Smooth muscle cell (in vitro differentiated cells): Measurements from ENCODE around the gene SAP30BP. TPM values are rescaled to one million over a fixed set of nuclear protein-coding genes. Genes with fewer than 3 reads are reported as not detected.

Experiments used
- DNase-seq: peaks from one replicate; lab custom pipeline; 2025; ENCODE audit not compliant: unreplicated experiment; lab: John Stamatoyannopoulos, UW
- H2AFZ ChIP-seq: fragments of 200-600 bp; sonication (generic); 2 replicates; pipeline ENCODE4 v1.6.0; 2016; ENCODE audit warnings: antibody characterized with exemption, low read depth, mild to moderate bottlenecking
- H3F3A ChIP-seq: fragments of 200-600 bp; sonication (generic); 2 replicates; pipeline ENCODE4 v1.6.0; 2017; ENCODE audit warnings: antibody characterized with exemption, low read depth
- H3K27ac ChIP-seq: fragments of 200-600 bp; sonication (generic); 2 replicates; pipeline ENCODE4 v1.5.1; 2016; ENCODE audit warnings: low read depth, mild to moderate bottlenecking
- H3K27me3 ChIP-seq: fragments of 200-600 bp; sonication (generic); 2 replicates; pipeline ENCODE4 v1.6.1; 2016; ENCODE audit warnings: low read depth, mild to moderate bottlenecking
- H3K36me3 ChIP-seq: fragments of 200-600 bp; sonication (generic); 2 replicates; pipeline ENCODE4 v1.5.1; 2016; ENCODE audit warnings: low read depth
- H3K4me1 ChIP-seq: fragments of 200-600 bp; sonication (generic); 2 replicates; pipeline ENCODE4 v1.5.1; 2016; ENCODE audit warnings: low read depth
- H3K4me2 ChIP-seq: fragments of 200-600 bp; sonication (generic); 2 replicates; pipeline ENCODE4 v1.6.0; 2016; ENCODE audit warnings: mild to moderate bottlenecking
- H3K4me3 ChIP-seq: fragments of 200-600 bp; sonication (generic); 2 replicates; pipeline ENCODE4 v1.5.1; 2016; ENCODE audit warnings: mild to moderate bottlenecking
- H3K79me2 ChIP-seq: fragments of 200-600 bp; sonication (generic); 2 replicates; pipeline ENCODE4 v1.6.0; 2016; ENCODE audit warnings: low read depth, mild to moderate bottlenecking
- H3K9ac ChIP-seq: fragments of 200-600 bp; sonication (generic); 2 replicates; pipeline ENCODE4 v1.6.0; 2016; ENCODE audit warnings: low read depth
- H3K9me3 ChIP-seq: fragments of 200-600 bp; sonication (generic); replicated peaks from 2 replicates; pipeline ENCODE4 v1.5.1; 2016; ENCODE audit warnings: low read depth
- H4K20me1 ChIP-seq: fragments of 200-600 bp; sonication (generic); 2 replicates; pipeline ENCODE4 v1.6.0; 2016; ENCODE audit warnings: low read depth
- CTCF ChIP-seq: fragments of 200-600 bp; sonication (generic); IDR thresholded peaks from 2 replicates; pipeline ENCODE4 v1.5.1; 2017; ENCODE audit warnings: borderline replicate concordance, mild to moderate bottlenecking, antibody characterized with exemption; ENCODE audit not compliant: insufficient read depth, poor library complexity, severe bottlenecking
- WGBS: methylation state at CpG from one replicate; pipeline ENCODE4 v1.1.7; 2016; ENCODE audit warnings: low lambda C conversion rate; 5-methylcytosine and 5-hydroxymethylcytosine counted together
- polyA plus RNA-seq: library from polyadenylated mRNA; unstranded; fragments of >200 nt; fragmentation: Nextera tagmentation; extraction: Ambion mirVana; gene quantifications from 2 replicates; pipeline ENCODE4 v1.2.1, GENCODE V29; 2016
- total RNA-seq: library from RNA; depleted of rRNA; stranded (reverse); fragments of >200 nt; gene quantifications from 2 replicates; pipeline ENCODE4 v1.2.3, GENCODE V29; 2014

The SAP30BP gene
- total and polyA plus RNA-seq, 2 experiments from 2014 or later = 75.4 to 135 TPM

- H3K36me3 ChIP-seq = no peaks in the 10 kb centered on the region
- H3K27ac ChIP-seq = peak overlapping the region; percentile 43
- H3K9ac ChIP-seq = peak overlapping the region; percentile 60
- peaks cover 41% of the 10 kb centered on the region for H3K27me3 ChIP-seq
- H3K9me3 ChIP-seq = no peaks in the 10 kb centered on the region
- no peak for DNase-seq
- no peaks in the 10 kb centered on the region for H3F3A ChIP-seq
- 51% methylated on average over 15 of the region's 33 CpGs for WGBS
- H4K20me1 ChIP-seq = peaks cover 30% of the 10 kb centered on the region
- no peak for TF ChIP-seq CTCF
- no peaks in the 10 kb centered on the region for H3K4me1 ChIP-seq
- no peaks in the 10 kb centered on the region for H3K79me2 ChIP-seq
- H3K4me2 ChIP-seq = peak overlapping the region; percentile 80
- H2AFZ ChIP-seq = no peak overlapping the region
- H3K4me3 ChIP-seq = peak overlapping the region; percentile 52
These were observed 54.4 kb downstream of the SAP30BP start for GRCh38 chr17:75721463-75722011.

GRCh38 chr17:75722076-75722475, 54.9 kb downstream of the SAP30BP start:
- Histone ChIP-seq H3K9me3 (no peaks in the 10 kb centered on the region), H3K4me2 (peak overlapping the region; percentile 80), H3K36me3 (no peaks in the 10 kb centered on the region), H3K4me1 (no peaks in the 10 kb centered on the region), H3K27me3 (peaks cover 41% of the 10 kb centered on the region), H3K4me3 (peak overlapping the region; percentile 52), H4K20me1 (peaks cover 30% of the 10 kb centered on the region), H3K79me2 (no peaks in the 10 kb centered on the region), H3F3A (no peaks in the 10 kb centered on the region), H2AFZ (no peak overlapping the region), H3K27ac (peak overlapping the region; percentile 43), H3K9ac (no peak overlapping the region)
- DNase-seq = no peak
- 78% methylated on average over 5 of the region's 5 CpGs for WGBS
- TF ChIP-seq CTCF = no peak

GRCh38 chr17:75722542-75723095, 55.5 kb downstream of the SAP30BP start:
- peak overlapping the region; percentile 31 for H3K27ac ChIP-seq
- H3F3A ChIP-seq = no peaks in the 10 kb centered on the region
- peak overlapping the region; percentile 80 for H3K4me2 ChIP-seq
- no peak for TF ChIP-seq CTCF
- WGBS = 90% methylated on average over 9 of the region's 9 CpGs
- H3K4me1 ChIP-seq = no peaks in the 10 kb centered on the region
- H3K9me3 ChIP-seq = no peaks in the 10 kb centered on the region
- no peaks in the 10 kb centered on the region for H3K79me2 ChIP-seq
- peaks cover 30% of the 10 kb centered on the region for H4K20me1 ChIP-seq
- no peaks in the 10 kb centered on the region for H3K36me3 ChIP-seq
- DNase-seq = no peak
- H3K4me3 ChIP-seq = peak overlapping the region; percentile 52
- H3K27me3 ChIP-seq = peaks cover 41% of the 10 kb centered on the region
- no peak overlapping the region for H2AFZ ChIP-seq
- H3K9ac ChIP-seq = no peak overlapping the region
